ENCODE data around the gene IL32.
A peak's percentile ranks its signal among the peaks of the same experiment; 100 is the strongest.

Gene IL32

DNA sequence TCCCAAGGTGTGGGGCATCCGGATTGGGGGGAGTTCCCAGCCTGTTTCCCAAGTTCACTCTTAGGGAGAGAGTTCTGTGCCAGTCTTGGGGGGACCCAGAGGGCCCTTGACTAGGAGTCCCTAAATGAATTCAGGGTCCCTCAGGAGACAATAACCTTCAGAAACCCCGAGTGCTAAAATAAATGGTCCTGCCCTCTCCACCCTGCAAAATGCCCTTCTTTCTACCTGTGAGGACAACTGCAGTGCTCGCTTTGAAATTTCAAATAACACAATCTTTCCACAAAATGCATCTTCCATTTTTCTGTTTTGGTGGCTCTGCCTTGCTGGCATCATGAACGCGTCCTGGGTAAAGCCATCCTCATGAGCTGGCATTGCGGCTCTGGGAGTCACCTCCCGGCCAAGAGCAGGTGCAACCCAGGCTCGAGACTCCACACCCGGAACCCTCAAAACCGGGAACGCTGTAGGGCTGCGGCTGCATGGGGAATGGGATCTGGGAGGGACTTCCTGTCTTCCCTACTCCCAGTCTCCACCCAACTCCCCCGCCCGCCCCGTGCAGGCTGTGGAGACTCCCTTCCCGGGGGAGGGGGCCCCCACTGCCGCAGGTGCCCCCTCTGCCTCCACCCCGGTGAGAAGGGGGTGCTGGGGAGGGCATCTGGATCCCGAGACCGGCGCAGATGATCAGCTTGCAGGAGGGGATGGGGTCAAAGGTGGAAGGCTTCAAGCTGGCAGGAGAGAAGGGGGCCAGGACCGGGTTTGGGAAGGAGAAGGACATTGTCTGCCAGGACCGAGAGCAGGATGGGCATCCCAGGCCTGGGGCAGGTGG is 46.8 kb downstream of the IL32 start, which contains the start of gene ZNF205:
Gene ZNF205, plus strand, starts transcription at position 529 of the 823 bp plus-strand sequence. CDS start 845 bp downstream, outside the sequence.
- intact Hi-C loops (cut with DNase I; ENCODE audit: low total_unique reads) = no loop called here
- DNase-seq = peak; percentile 68 to 83
- Histone ChIP-seq H3K4me3 (peak within 1 kb of the TSS; percentile 65 to 67), H3K4me1 (peaks cover 0 to 33% (median 29%) of the 10 kb centered on the region in 4 donors), H3K27ac (peak within 1 kb of the TSS; percentile 37 to 66), H3K9me3 (no peaks in the 10 kb centered on the region), H3K36me3 (peaks cover 8 to 29% (median 23%) of the 10 kb centered on the region in 3 donors), H3K27me3 (no peaks in the 10 kb centered on the region)
- TF ChIP-seq, protein P1, sequence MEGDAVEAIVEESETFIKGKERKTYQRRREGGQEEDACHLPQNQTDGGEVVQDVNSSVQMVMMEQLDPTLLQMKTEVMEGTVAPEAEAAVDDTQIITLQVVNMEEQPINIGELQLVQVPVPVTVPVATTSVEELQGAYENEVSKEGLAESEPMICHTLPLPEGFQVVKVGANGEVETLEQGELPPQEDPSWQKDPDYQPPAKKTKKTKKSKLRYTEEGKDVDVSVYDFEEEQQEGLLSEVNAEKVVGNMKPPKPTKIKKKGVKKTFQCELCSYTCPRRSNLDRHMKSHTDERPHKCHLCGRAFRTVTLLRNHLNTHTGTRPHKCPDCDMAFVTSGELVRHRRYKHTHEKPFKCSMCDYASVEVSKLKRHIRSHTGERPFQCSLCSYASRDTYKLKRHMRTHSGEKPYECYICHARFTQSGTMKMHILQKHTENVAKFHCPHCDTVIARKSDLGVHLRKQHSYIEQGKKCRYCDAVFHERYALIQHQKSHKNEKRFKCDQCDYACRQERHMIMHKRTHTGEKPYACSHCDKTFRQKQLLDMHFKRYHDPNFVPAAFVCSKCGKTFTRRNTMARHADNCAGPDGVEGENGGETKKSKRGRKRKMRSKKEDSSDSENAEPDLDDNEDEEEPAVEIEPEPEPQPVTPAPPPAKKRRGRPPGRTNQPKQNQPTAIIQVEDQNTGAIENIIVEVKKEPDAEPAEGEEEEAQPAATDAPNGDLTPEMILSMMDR (IDR thresholded peaks at IDR 0.05) = no peak

DNA sequence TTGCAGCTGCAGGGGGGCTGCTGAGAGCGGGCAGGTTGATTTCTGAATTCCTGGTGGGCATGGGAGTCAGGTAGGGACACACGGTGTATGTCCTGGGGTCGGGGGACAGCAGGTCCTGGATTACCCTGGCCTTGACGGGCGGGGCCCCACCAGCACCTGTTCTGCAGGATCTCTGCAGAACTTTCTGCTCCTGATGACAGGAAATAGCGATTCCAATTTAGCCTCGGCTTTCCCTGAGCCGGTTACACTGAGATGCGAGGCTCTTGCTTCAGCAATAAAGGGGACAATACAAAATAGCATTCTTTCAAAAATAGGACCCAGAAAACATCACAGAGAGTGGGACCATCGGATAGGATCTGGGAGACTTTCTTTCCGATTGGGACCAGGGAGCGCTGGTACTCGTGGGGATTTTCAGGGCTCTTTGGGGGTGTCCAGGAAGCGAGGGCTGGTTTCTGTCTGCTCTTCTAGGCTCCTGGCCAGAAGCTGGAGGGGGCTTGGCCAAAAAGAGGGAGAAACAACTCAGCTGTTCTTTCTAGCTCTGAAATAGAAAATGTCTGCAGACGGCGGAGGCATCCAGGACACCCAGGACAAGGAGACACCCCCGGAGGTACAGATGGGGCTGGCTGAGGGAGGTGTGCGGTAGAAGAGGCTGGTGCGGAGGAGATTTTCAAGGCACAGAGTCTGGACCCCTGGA is 47.6 kb downstream of the IL32 start:
- intact Hi-C loops (cut with DNase I; ENCODE audit: low total_unique reads) = no loop called here
- TF ChIP-seq, protein P1 (IDR thresholded peaks at IDR 0.05) = no peak
- Histone ChIP-seq H3K4me3 (peak overlapping the region; percentile 65 to 67), H3K36me3 (peaks cover 8 to 37% (median 23%) of the 10 kb centered on the region in 3 donors), H3K27ac (peak overlapping the region; percentile 37 to 66), H3K27me3 (no peaks in the 10 kb centered on the region), H3K4me1 (peaks cover 0 to 30% (median 26%) of the 10 kb centered on the region in 4 donors), H3K9me3 (no peaks in the 10 kb centered on the region)
- no peak for DNase-seq

DNA sequence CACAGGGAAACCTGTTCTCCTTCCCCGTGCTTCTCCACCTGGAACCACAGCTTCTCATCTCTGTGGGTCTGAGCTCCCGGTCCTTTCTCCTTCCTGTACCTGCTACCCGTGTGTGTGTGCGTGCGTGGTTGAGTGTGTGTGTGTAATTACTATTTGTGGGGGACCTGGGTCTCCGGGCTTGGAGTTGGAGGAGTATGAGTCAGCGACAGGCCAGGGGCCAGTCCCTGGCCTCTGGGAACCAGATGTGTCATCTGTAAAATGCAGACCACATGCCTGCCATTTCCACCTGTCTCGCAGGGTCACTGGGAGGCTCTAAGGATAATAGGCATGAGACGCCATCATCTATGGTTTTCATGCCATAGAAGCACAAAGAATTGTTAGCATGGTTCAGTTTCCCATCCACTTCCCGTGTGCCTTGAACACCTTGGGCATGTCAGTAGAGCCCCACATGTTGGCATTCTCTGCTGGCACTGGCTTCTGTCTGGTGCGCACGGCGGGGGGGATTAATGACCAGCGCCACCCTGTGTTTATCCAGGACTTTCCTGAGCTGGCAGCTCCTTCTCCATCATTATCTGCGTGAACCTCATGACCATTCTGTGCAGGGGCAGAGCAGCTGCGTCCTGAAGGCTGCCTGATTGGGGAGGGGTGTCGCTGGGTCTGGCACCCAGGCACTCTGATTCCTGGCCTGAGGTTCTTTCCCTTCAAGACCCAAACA is 48.5 kb downstream of the IL32 start:
- no peak overlapping the region for H3K27ac ChIP-seq
- no peaks in the 10 kb centered on the region for H3K9me3 ChIP-seq
- H3K4me3 ChIP-seq = peak overlapping the region; percentile 65 to 67
- DNase-seq = no peak
- TF ChIP-seq, protein P1 (IDR thresholded peaks at IDR 0.05) = no peak
- H3K36me3 ChIP-seq = peaks cover 8 to 46% (median 32%) of the 10 kb centered on the region in 3 donors
- H3K4me1 ChIP-seq = peaks cover 0 to 30% (median 26%) of the 10 kb centered on the region in 4 donors
- intact Hi-C loops (cut with DNase I; ENCODE audit: low total_unique reads) = no loop called here
- no peaks in the 10 kb centered on the region for H3K27me3 ChIP-seq

DNA sequence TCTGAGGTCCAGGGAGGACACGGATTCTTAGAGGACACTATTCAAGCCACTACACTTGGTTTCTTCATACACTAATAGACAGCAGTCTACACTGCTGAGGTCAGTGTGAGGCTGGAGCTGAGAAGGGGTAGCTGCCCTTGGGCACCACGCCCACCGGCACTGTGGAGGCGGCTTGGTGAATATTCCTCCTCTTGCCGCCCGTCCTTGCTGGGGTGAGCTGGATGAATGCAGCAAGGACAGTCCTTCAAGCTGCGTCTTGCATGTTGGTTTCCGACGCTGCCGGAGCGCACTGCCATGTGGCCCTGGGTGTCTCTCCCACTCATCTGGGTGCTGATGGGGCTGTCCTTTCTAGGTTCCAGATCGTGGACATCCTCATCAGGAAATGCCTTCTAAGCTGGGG is 49.6 kb downstream of the IL32 start:
- no peak overlapping the region for H3K4me3 ChIP-seq
- no peaks in the 10 kb centered on the region for H3K9me3 ChIP-seq
- H3K27me3 ChIP-seq = no peaks in the 10 kb centered on the region
- intact Hi-C loops (cut with DNase I; ENCODE audit: low total_unique reads) = no loop called here
- H3K27ac ChIP-seq = no peak overlapping the region
- H3K4me1 ChIP-seq = peaks cover 0 to 30% (median 26%) of the 10 kb centered on the region in 4 donors
- DNase-seq = no peak
- H3K36me3 ChIP-seq = peaks cover 14 to 57% (median 43%) of the 10 kb centered on the region in 3 donors
- TF ChIP-seq, protein P1 (IDR thresholded peaks at IDR 0.05) = no peak

DNA sequence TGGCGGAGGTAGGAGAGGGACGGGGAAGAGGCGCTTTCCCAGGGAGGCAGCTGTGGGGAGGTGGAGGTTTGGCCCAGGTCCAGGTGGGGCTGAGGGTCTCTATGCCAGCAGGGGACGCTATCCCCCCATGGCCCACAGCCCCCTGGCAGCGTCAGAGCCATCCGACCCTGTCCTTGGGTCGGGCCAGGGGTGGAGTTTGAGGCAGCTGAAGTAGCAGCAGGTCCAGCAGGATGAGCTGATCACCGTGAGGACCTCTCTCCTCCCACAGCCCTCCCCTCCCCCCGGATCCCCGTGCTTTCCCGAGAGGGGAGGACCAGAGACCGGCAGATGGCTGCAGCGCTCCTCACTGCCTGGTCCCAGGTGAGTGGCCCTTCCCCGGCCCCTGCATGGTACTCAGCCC is 50.1 kb downstream of the IL32 start:
- intact Hi-C loops (cut with DNase I; ENCODE audit: low total_unique reads) = no loop called here

More for the DNA sequence above, 50.1 kb downstream of the IL32 start:
- H3K9me3 ChIP-seq = no peaks in the 10 kb centered on the region
- H3K4me3 ChIP-seq = no peak overlapping the region
- peaks cover 0 to 30% (median 26%) of the 10 kb centered on the region in 4 donors for H3K4me1 ChIP-seq
- peaks cover 19 to 62% (median 48%) of the 10 kb centered on the region in 3 donors for H3K36me3 ChIP-seq
- TF ChIP-seq, protein P1 (IDR thresholded peaks at IDR 0.05) = no peak
- DNase-seq = no peak
- no peaks in the 10 kb centered on the region for H3K27me3 ChIP-seq
- no peak overlapping the region for H3K27ac ChIP-seq

Measured in tibial artery (tissue), 4 donors.